HG03060 (cell line): ENCODE measurements around the gene TRDMT1.

Experiments
- ATAC-seq: cut with Tn5 transposase; IDR thresholded peaks from one replicate; pipeline ENCODE4 v1.9.1; 2021; ENCODE audit warnings: low read depth, moderate number of reproducible peaks; ENCODE audit not compliant: unreplicated experiment

Gene TRDMT1

GRCh38 chr10:17181110-17181509 is 20.4 kb downstream of the TRDMT1 start:
- no peak for ATAC-seq

GRCh38 chr10:17179002-17179401 is 22.5 kb downstream of the TRDMT1 start:
- no peak for ATAC-seq

DNA sequence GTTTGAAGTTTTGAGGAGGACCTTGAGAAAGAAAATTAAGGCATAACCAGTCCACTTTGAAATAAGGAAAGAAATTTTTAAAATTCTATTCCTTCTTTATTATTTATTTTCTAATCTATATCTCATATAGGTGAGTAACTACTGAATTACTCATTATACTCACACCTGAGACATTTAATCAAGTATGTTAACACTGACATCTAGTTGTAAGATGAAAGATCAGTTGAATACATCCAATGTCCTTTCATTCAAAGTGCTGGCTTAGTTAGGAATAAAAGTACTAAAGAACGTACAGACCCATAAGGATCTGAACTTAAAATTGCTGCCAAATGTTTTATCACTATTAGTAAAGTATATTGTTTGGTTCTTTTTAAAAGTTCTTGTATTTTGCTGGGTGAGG is 23.5 kb downstream of the TRDMT1 start:
- ATAC-seq: no peak

DNA sequence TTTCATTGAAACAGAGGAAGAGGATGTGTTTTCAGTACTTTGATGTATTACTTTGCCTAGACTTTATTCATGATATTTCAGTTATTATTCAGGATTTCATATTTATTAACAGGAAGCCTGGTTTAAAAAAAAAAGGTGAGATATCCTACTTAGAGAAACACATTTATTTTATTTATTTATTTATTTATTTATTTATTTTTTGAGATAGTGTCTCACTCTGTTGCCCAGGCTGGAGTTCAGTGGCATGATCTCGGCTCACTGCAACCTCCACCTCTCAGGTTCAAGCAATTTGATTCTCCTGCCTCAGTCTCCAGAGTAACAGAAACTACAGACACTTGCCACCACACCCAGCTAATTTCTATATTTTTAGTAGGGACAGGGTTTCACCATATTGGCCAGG is 24.5 kb downstream of the TRDMT1 start:
- ATAC-seq: no peak

- no peak for ATAC-seq
These were observed 25.4 kb downstream of the TRDMT1 start for GRCh38 chr10:17176091-17176490.

GRCh38 chr10:17175551-17175950 is 25.9 kb downstream of the TRDMT1 start:
- ATAC-seq: no peak

DNA sequence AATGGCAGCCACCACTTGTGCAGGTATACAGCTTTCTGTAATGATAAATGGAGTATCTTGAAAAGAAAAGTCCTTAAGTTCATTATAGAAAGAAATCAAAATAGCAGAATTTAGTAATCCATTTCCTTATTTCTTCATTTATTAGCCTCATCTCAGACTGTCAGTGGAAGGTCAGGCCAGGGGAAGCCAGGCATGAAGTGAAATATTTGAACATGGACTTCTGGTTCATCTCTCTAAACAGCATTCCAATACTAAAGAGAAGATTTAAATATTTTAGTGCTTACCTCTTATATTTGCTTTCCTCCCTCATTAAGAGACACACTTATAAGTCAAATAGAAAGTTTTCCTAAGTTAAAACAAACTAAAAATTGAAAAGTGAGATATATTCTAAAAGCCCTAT is 26.8 kb downstream of the TRDMT1 start:
- no peak for ATAC-seq

DNA sequence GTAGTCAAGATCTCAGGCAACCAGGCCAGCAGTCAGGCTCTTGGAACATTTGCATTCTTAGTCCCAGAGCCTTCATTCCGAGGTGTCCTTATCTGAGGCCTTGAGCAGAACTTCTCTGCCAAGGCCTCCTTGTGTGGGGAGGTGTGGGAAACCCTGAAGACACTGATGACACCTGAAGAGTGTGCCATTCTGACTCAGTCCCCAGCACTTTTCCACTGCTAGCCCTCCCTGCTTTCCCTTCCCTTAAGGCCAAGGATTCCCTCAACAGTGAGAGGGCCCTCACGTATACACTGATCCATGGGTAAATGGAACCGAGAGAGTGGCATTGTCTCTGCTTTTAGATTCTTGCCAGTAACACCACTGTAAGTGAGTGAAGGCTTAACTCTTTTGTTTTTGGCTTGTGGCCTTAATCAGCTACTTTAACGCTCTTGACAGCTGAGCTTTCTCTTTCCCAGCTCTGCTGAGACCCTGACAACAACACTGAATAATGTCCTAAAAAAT is 30.3 kb downstream of the TRDMT1 start:
- no peak for ATAC-seq

- no peak for ATAC-seq
These were observed 31.7 kb downstream of the TRDMT1 start for GRCh38 chr10:17169803-17170202.

DNA sequence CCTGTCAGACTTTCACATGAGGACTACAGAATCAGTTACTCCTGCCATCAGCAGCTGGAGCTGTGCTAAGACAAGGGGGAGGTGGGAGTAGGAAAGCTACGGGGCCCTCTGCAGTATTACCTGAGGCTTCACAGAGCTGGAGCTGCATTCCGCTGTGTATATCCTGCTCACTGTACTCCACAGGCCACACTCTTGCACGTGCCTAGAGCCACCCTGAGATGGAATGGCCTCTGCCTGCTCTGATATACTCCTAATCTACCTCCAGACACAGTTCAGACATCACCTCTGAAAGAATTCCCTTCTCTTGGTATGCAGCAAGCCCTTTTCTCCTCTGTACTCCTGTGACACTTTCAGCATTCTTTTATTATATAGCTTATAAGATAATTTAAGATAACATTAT is 34.8 kb downstream of the TRDMT1 start:
- ATAC-seq: no peak

- ATAC-seq: no peak
These were observed 38.6 kb downstream of the TRDMT1 start for GRCh38 chr10:17162828-17163227.

GRCh38 chr10:17161775-17162174 is 39.7 kb downstream of the TRDMT1 start:
- ATAC-seq: no peak

DNA sequence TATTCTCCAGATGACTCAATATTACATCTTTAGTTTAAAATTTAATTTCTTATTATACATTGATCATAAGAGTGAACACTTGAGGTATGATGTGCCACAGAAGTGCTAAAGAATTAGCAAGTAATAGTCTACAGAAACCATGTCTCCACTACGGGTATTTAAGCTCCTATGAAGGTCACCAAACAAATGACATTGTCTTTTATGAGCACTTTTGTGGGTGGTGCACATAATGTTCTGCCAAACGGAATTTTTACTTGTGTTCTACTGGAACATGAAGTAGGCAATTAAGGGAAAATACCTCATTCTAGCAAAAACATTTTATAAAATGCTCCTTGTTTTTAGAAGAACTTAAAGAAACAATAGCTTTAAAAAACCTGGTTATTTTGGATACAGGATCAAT is 44.4 kb downstream of the TRDMT1 start:
- no peak for ATAC-seq

DNA sequence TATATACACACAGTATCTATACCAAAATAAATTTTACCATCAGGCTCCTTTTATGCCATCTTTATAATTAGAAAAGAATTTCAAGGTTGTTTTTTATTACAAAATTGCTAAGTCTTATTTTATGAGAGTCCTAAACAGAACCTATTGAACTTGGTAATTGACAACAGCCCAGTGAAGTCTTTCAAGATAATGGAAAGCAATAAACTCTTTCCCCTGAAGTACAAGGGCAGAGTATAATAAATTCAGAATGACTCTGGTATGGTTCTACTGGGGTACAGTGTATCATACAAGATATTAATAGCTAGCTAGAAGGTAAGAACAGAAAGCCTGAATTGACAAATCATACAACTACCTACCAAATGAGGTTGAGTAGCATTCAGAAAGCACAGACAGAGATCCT is 45.6 kb downstream of the TRDMT1 start:
- ATAC-seq: no peak

- no peak for ATAC-seq
These were observed 47.4 kb downstream of the TRDMT1 start for GRCh38 chr10:17154116-17154515.

- no peak for ATAC-seq
These were observed 48.2 kb downstream of the TRDMT1 start for GRCh38 chr10:17153321-17153720.

DNA sequence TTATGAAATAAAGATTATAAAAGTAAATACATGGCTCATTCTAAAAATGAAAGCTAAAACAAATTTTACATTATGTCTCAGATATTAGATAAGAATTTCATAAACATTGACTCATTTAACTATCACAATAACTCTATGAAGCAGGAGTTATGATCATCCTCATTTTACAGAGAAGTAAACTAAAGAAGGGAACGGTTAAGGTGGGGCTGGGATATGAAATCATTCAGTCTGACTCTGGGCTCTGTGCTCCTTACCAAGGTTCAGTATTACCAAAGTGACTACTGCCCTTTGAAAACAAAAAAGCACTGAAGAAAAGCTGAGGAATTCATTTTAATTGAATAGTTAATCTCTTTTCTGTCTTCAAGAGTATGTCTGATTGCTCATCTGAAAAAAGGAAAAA is 49.8 kb downstream of the TRDMT1 start:
- ATAC-seq: no peak

- ATAC-seq: no peak
These were observed 53.5 kb downstream of the TRDMT1 start for GRCh38 chr10:17147884-17148489.

- no peak for ATAC-seq
These were observed 54.6 kb downstream of the TRDMT1 start for GRCh38 chr10:17146892-17147291.

DNA sequence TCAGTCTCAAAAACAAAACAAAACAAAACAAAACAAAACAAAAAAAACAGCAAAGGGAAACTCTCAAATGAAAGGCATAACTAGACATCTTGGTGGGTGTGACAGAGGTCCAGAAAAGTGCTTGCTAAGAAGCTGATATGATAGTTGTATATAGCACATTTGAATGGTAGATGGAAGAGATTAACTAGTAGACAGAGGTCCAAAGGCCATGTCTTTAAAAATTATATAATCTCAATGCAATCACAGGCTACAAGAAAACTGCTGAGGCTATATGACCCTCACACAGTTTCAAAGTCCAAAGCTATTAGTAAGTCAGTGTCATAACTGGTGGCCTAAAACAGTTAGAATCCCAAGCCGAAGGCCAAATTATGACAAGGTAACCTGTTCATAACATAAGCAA is 56.2 kb downstream of the TRDMT1 start:
- no peak for ATAC-seq

DNA sequence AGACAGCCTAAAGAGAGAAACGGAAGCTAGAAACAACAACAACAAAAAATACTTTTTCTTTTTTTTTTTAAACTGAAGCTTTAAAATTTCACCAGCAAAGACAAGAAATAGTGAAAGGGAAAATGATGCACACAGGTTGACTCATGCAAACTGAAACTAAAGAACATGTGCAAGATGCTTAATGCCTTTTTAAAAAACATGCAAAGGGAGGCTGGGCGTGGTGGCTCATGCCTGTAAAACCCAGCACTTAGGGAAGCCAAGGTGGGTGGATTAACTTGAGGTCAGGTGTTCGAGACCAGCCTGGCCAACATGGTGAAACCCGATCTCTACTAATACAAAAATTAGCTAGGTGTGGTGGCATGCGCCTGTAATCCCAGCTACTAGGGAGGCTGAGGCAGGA is 56.7 kb downstream of the TRDMT1 start:
- ATAC-seq: no peak

GRCh38 chr10:17144032-17144431 is 57.4 kb downstream of the TRDMT1 start:
- ATAC-seq: no peak
